Suprapubic skin (tissue), 4 donors: ENCODE results near the gene CRACDL. TPM values are rescaled to one million over a fixed set of nuclear protein-coding genes. Genes with fewer than 3 reads are reported as not detected.

Experiments used
- DNase-seq, 2 donors: peaks; one replicate each; pipeline ENCODE4 v3.0.0-alpha.2; 2019; ENCODE audit warnings: low spot score in 2 of 2
- H3K27ac ChIP-seq: fragments of 200-600 bp; sonication (generic); one replicate; pipeline ENCODE4 v1.5.1; 2019
- H3K27me3 ChIP-seq: fragments of 200-600 bp; sonication (generic); one replicate; pipeline ENCODE4 v1.5.1; 2019
- H3K36me3 ChIP-seq: fragments of 200-600 bp; sonication (generic); one replicate; pipeline ENCODE4 v1.5.1; 2019
- H3K4me1 ChIP-seq: fragments of 200-600 bp; sonication (generic); one replicate; pipeline ENCODE4 v1.5.1; 2019
- H3K4me3 ChIP-seq: fragments of 200-600 bp; sonication (generic); one replicate; pipeline ENCODE4 v1.5.1; 2019; ENCODE audit warnings: mild to moderate bottlenecking
- H3K9me3 ChIP-seq: fragments of 200-600 bp; sonication (generic); one replicate; pipeline ENCODE4 v1.5.1; 2019
- CTCF ChIP-seq, 2 donors: fragments of 200-600 bp in 1 of 2; fragments of 450-650 bp in 1 of 2; sonication (generic) in 1 of 2; IDR thresholded peaks; one replicate each; pipeline ENCODE4 v1.5.1; 2016 to 2019; ENCODE audit warnings: antibody characterized with exemption in 2 of 2, mild to moderate bottlenecking in 1 of 2, moderate library complexity in 1 of 2
- EP300 ChIP-seq: sonication (generic); formaldehyde crosslinking; IDR thresholded peaks from one replicate; pipeline ENCODE4 v1.6.1; 2017; ENCODE audit warnings: antibody characterized with exemption
- POLR2A ChIP-seq, 2 donors: fragments of 450-650 bp; IDR thresholded peaks; one replicate each; pipeline ENCODE4 v1.6.1; 2017; ENCODE audit warnings: antibody characterized with exemption in 2 of 2, mild to moderate bottlenecking in 2 of 2, moderate library complexity in 2 of 2
- POLR2AphosphoS5 ChIP-seq, 3 donors: sonication (generic); formaldehyde crosslinking; IDR thresholded peaks; one replicate each; pipeline ENCODE4 v1.6.1; 2017; ENCODE audit warnings: antibody characterized with exemption in 3 of 3
- WGBS: methylation state at CpG from one replicate; pipeline ENCODE4 v1.1.5; 2018; 5-methylcytosine and 5-hydroxymethylcytosine counted together
- total RNA-seq, 4 donors: library from RNA; depleted of rRNA; stranded (reverse); fragments of >200 nt; gene quantifications; one replicate each; pipeline ENCODE4 v1.1.0, GENCODE V29; 2016

The CRACDL gene
- total RNA-seq, 4 donors from 2014 or later = 5.2 to 13.0 (median 11.3) TPM

GRCh38 chr2:98799375-98800329 lies 136.4 kb downstream of the CRACDL start:
- no peaks in the 10 kb centered on the region for H3K4me1 ChIP-seq
- H3K27me3 ChIP-seq = no peaks in the 10 kb centered on the region
- DNase-seq = peak in 1 of 2 donors; percentile 28
- H3K9me3 ChIP-seq = no peaks in the 10 kb centered on the region
- H3K4me3 ChIP-seq = no peak overlapping the region
- no peaks in the 10 kb centered on the region for H3K36me3 ChIP-seq
- H3K27ac ChIP-seq = peak overlapping the region; percentile 29
- no peak for TF ChIP-seq POLR2A (IDR thresholded peaks at IDR 0.05)
- TF ChIP-seq EP300 = no peak
- TF ChIP-seq CTCF (IDR thresholded peaks at IDR 0.05) = no peak
- no peak for TF ChIP-seq POLR2AphosphoS5 (IDR thresholded peaks at IDR 0.05)
- WGBS = 89% methylated on average over 10 of the region's 10 CpGs

GRCh38 chr2:98796775-98797544 lies 139.1 kb downstream of the CRACDL start:
- TF ChIP-seq CTCF (IDR thresholded peaks at IDR 0.05) (no peak), POLR2A (IDR thresholded peaks at IDR 0.05) (no peak), EP300 (no peak), POLR2AphosphoS5 (IDR thresholded peaks at IDR 0.05) (no peak)
- H3K4me1 ChIP-seq = peaks cover 2% of the 10 kb centered on the region
- H3K36me3 ChIP-seq = no peaks in the 10 kb centered on the region
- H3K27ac ChIP-seq = no peak overlapping the region
- H3K9me3 ChIP-seq = no peaks in the 10 kb centered on the region
- WGBS = 90% methylated on average over 19 of the region's 19 CpGs
- H3K4me3 ChIP-seq = no peak overlapping the region
- peak in 1 of 2 donors; percentile 74 for DNase-seq
- no peaks in the 10 kb centered on the region for H3K27me3 ChIP-seq

- H3K36me3 ChIP-seq = no peaks in the 10 kb centered on the region
- TF ChIP-seq POLR2AphosphoS5 (IDR thresholded peaks at IDR 0.05) (no peak), CTCF (IDR thresholded peaks at IDR 0.05) (no peak), EP300 (no peak), POLR2A (IDR thresholded peaks at IDR 0.05) (no peak)
- DNase-seq = peak in 1 of 2 donors; percentile 74
- 82% methylated on average over 13 of the region's 14 CpGs for WGBS
- no peaks in the 10 kb centered on the region for H3K27me3 ChIP-seq
- no peak overlapping the region for H3K4me3 ChIP-seq
- no peak overlapping the region for H3K27ac ChIP-seq
- H3K4me1 ChIP-seq = peaks cover 2% of the 10 kb centered on the region
- H3K9me3 ChIP-seq = no peaks in the 10 kb centered on the region
Measured at GRCh38 chr2:98795891-98796676, 139.9 kb downstream of the CRACDL start.

GRCh38 chr2:98793897-98794830 lies 141.9 kb downstream of the CRACDL start:
- Histone ChIP-seq H3K27me3 (no peaks in the 10 kb centered on the region), H3K4me1 (peaks cover 2% of the 10 kb centered on the region), H3K36me3 (no peaks in the 10 kb centered on the region), H3K27ac (peak overlapping the region; percentile 18), H3K4me3 (no peak overlapping the region), H3K9me3 (no peaks in the 10 kb centered on the region)
- DNase-seq = peak in 1 of 2 donors; percentile 20
- TF ChIP-seq CTCF (IDR thresholded peaks at IDR 0.05) (no peak), POLR2AphosphoS5 (IDR thresholded peaks at IDR 0.05) (no peak), EP300 (no peak), POLR2A (IDR thresholded peaks at IDR 0.05) (no peak)
- WGBS = 62% methylated on average over 11 of the region's 11 CpGs
